ENCODE measurements around the gene RAPGEF3.

GRCh38 chr12:47707905-47708543 lies 50.7 kb downstream of the RAPGEF3 start:
- no peak for TF ChIP-seq YY1 (IDR thresholded peaks at IDR 0.05; ENCODE audit: insufficient read depth, insufficient read length)
- no peak for TF ChIP-seq SUZ12 (IDR thresholded peaks at IDR 0.05; ENCODE audit: extremely low read depth, insufficient read depth, insufficient read length)
- TF ChIP-seq ZNF274 (IDR thresholded peaks at IDR 0.05; ENCODE audit: low read depth, low read length): no peak
